GM06990 (cell line): ENCODE results near the gene RAB11FIP3.

Source experiments
- DNase-seq: peaks from one replicate; pipeline ENCODE4 v3.0.0-alpha.2; 2011; ENCODE audit not compliant: insufficient read length; ENCODE audit errors: extremely low read depth
- H3K27me3 ChIP-seq: replicated peaks from 2 replicates; pipeline ENCODE4 v1.6.0; 2011; ENCODE audit warnings: low read length; ENCODE audit not compliant: control insufficient read depth, insufficient read depth
- H3K36me3 ChIP-seq: 2 replicates; pipeline ENCODE4 v1.5.1; 2011; ENCODE audit warnings: low read length; ENCODE audit not compliant: control insufficient read depth, insufficient read depth
- H3K4me3 ChIP-seq: replicated peaks from 2 replicates; pipeline ENCODE4 v1.5.1; 2011; ENCODE audit warnings: low read depth, mild to moderate bottlenecking, control low read depth, low read length
- TF ChIP-seq, protein P1 (sequence below): IDR thresholded peaks from 2 replicates; pipeline ENCODE4 v1.5.1; 2011; ENCODE audit warnings: low read length, control low read depth, mild to moderate bottlenecking, inconsistent platforms; ENCODE audit not compliant: insufficient read depth, poor library complexity, severe bottlenecking

The RAB11FIP3 gene

DNA sequence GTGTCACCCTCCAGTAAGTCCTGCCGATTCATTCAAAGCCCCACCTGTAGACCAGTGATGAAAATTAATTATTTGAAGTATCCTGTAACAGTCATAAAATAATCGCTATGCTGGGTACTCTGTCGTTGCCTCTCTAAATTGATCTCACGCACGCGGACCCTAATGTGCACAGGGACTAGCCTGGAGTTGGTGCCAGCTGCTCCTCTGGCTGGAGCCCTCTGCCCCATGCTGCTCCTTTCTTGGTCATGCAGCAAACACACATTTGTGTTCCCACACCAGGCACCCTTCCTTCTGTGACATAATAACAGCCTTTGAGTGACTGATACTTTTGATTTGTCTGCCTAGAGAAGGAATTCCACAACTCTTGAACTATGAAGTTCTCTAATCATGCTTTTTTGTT lies 16.0 kb downstream of the RAB11FIP3 start:
- no peak for DNase-seq
- TF ChIP-seq, protein P1, sequence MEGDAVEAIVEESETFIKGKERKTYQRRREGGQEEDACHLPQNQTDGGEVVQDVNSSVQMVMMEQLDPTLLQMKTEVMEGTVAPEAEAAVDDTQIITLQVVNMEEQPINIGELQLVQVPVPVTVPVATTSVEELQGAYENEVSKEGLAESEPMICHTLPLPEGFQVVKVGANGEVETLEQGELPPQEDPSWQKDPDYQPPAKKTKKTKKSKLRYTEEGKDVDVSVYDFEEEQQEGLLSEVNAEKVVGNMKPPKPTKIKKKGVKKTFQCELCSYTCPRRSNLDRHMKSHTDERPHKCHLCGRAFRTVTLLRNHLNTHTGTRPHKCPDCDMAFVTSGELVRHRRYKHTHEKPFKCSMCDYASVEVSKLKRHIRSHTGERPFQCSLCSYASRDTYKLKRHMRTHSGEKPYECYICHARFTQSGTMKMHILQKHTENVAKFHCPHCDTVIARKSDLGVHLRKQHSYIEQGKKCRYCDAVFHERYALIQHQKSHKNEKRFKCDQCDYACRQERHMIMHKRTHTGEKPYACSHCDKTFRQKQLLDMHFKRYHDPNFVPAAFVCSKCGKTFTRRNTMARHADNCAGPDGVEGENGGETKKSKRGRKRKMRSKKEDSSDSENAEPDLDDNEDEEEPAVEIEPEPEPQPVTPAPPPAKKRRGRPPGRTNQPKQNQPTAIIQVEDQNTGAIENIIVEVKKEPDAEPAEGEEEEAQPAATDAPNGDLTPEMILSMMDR, result no peak
- H3K4me3 ChIP-seq, result no peak overlapping the region
- H3K36me3 ChIP-seq, result peaks cover 2% of the 10 kb centered on the region
- no peaks in the 10 kb centered on the region for H3K27me3 ChIP-seq

- DNase-seq, result no peak
- TF ChIP-seq, protein P1, result no peak
- H3K36me3 ChIP-seq, result peaks cover 2% of the 10 kb centered on the region
- no peaks in the 10 kb centered on the region for H3K27me3 ChIP-seq
- H3K4me3 ChIP-seq, result peak overlapping the region; percentile 52
These were observed 17.5 kb downstream of the RAB11FIP3 start for GRCh38 chr16:442976-443375.

DNA sequence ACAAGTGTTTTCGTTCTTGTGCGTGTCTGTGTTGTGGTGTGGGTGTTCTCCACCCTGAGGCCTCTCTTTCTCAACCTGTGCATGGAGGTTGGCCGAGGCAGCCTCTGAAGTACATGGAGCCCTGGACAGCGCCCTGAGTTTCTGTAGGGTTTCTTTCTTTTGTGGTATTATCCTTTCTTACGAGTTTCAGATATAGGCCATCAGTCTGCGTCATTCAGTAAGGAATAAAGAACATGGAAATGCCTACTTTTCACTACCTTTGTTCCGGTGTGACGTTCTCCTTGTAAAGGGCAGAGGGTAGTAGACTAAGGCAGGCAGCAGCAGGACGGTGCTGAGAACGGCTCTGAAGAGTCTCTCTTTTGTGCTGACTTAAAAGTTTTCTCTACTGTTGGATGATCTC lies 18.6 kb downstream of the RAB11FIP3 start:
- H3K27me3 ChIP-seq, result no peaks in the 10 kb centered on the region
- TF ChIP-seq, protein P1, result no peak
- DNase-seq, result no peak
- peaks cover 2% of the 10 kb centered on the region for H3K36me3 ChIP-seq
- no peak overlapping the region for H3K4me3 ChIP-seq

- TF ChIP-seq, protein P1, result no peak
- H3K36me3 ChIP-seq, result peaks cover 2% of the 10 kb centered on the region
- H3K4me3 ChIP-seq, result no peak overlapping the region
These were observed 20.1 kb downstream of the RAB11FIP3 start for GRCh38 chr16:445566-445965.

GRCh38 chr16:450385-450784 lies 24.9 kb downstream of the RAB11FIP3 start:
- TF ChIP-seq, protein P1, result no peak
- Histone ChIP-seq H3K36me3 (no peaks in the 10 kb centered on the region), H3K4me3 (no peak overlapping the region), H3K27me3 (no peaks in the 10 kb centered on the region)
- DNase-seq, result peak; percentile 50

More at GRCh38 chr16:445566-445965, 20.1 kb downstream of the RAB11FIP3 start:
- H3K27me3 ChIP-seq, result no peaks in the 10 kb centered on the region
- no peak for DNase-seq
